ENCODE measurements around the gene CERS5.

Gene CERS5

GRCh38 chr12:50196537-50196936, 29.4 kb upstream of the CERS5 start:
- DNase-seq (ENCODE audit: low read depth), result no peak
- TF ChIP-seq CTCF (IDR thresholded peaks at IDR 0.05; ENCODE audit: insufficient read depth, low read depth, low read length, missing control alignments), result no peak
- no peak overlapping the region for H3K4me3 ChIP-seq (ENCODE audit: low read depth, low read length)

GRCh38 chr12:50195832-50196231, 28.7 kb upstream of the CERS5 start:
- no peak for TF ChIP-seq CTCF (IDR thresholded peaks at IDR 0.05; ENCODE audit: insufficient read depth, low read depth, low read length, missing control alignments)
- no peak overlapping the region for H3K4me3 ChIP-seq (ENCODE audit: low read depth, low read length)
- no peak for DNase-seq (ENCODE audit: low read depth)

GRCh38 chr12:50192908-50193307, 25.7 kb upstream of the CERS5 start:
- TF ChIP-seq CTCF (IDR thresholded peaks at IDR 0.05; ENCODE audit: insufficient read depth, low read depth, low read length, missing control alignments), result no peak
- H3K4me3 ChIP-seq (ENCODE audit: low read depth, low read length), result no peak overlapping the region
- DNase-seq (ENCODE audit: low read depth), result no peak

- TF ChIP-seq CTCF (IDR thresholded peaks at IDR 0.05; ENCODE audit: insufficient read depth, low read depth, low read length, missing control alignments), result no peak
- DNase-seq (ENCODE audit: low read depth), result no peak
- no peak overlapping the region for H3K4me3 ChIP-seq (ENCODE audit: low read depth, low read length)
These were observed 25.1 kb upstream of the CERS5 start for GRCh38 chr12:50192236-50192635.

GRCh38 chr12:50190859-50191258, 23.7 kb upstream of the CERS5 start:
- no peak overlapping the region for H3K4me3 ChIP-seq (ENCODE audit: low read depth, low read length)
- DNase-seq (ENCODE audit: low read depth), result no peak
- TF ChIP-seq CTCF (IDR thresholded peaks at IDR 0.05; ENCODE audit: insufficient read depth, low read depth, low read length, missing control alignments), result no peak

GRCh38 chr12:50188875-50189575, 21.9 kb upstream of the CERS5 start:
- TF ChIP-seq CTCF (IDR thresholded peaks at IDR 0.05; ENCODE audit: insufficient read depth, low read depth, low read length, missing control alignments), result no peak
- DNase-seq (ENCODE audit: low read depth), result peak; percentile 62
- H3K4me3 ChIP-seq (ENCODE audit: low read depth, low read length), result no peak overlapping the region

- H3K4me3 ChIP-seq (ENCODE audit: low read depth, low read length), result no peak overlapping the region
- no peak for TF ChIP-seq CTCF (IDR thresholded peaks at IDR 0.05; ENCODE audit: insufficient read depth, low read depth, low read length, missing control alignments)
- DNase-seq (ENCODE audit: low read depth), result no peak
These were observed 21.1 kb upstream of the CERS5 start for GRCh38 chr12:50188241-50188781.

Data from GM12865 (cell line).